ENCODE results near the gene ATG10.

ATG10 gene

GRCh38 chr5:82211855-82212572, 240.2 kb downstream of the ATG10 start:
- DNase-seq (ENCODE audit: low read depth, low spot score): no peak
- TF ChIP-seq CTCF (IDR thresholded peaks at IDR 0.05; ENCODE audit: low read depth, low read length): no peak
- H3K4me3 ChIP-seq (ENCODE audit: low read depth, low read length): no peak overlapping the region
- in situ Hi-C loops (cut with HindIII; ENCODE audit: low sequenced_read_pairs): no loop called here

- no peak for DNase-seq (ENCODE audit: low read depth, low spot score)
- H3K4me3 ChIP-seq (ENCODE audit: low read depth, low read length): no peak overlapping the region
- in situ Hi-C loops (cut with HindIII; ENCODE audit: low sequenced_read_pairs): no loop called here
- no peak for TF ChIP-seq CTCF (IDR thresholded peaks at IDR 0.05; ENCODE audit: low read depth, low read length)
Observed at GRCh38 chr5:82217917-82218316, 246.1 kb downstream of the ATG10 start.

- no peak for TF ChIP-seq CTCF (IDR thresholded peaks at IDR 0.05; ENCODE audit: low read depth, low read length)
- H3K4me3 ChIP-seq (ENCODE audit: low read depth, low read length): no peak overlapping the region
- in situ Hi-C loops (cut with HindIII; ENCODE audit: low sequenced_read_pairs): no loop called here
- DNase-seq (ENCODE audit: low read depth, low spot score): no peak
Observed at GRCh38 chr5:82218374-82219156, 246.7 kb downstream of the ATG10 start.

GRCh38 chr5:82221020-82221419, 249.2 kb downstream of the ATG10 start:
- no peak for DNase-seq (ENCODE audit: low read depth, low spot score)
- in situ Hi-C loops (cut with HindIII; ENCODE audit: low sequenced_read_pairs): no loop called here
- no peak for TF ChIP-seq CTCF (IDR thresholded peaks at IDR 0.05; ENCODE audit: low read depth, low read length)
- no peak overlapping the region for H3K4me3 ChIP-seq (ENCODE audit: low read depth, low read length)

GRCh38 chr5:82222597-82223574, 251.1 kb downstream of the ATG10 start:
- no peak overlapping the region for H3K4me3 ChIP-seq (ENCODE audit: low read depth, low read length)
- in situ Hi-C loops (cut with HindIII; ENCODE audit: low sequenced_read_pairs): no loop called here
- TF ChIP-seq CTCF (IDR thresholded peaks at IDR 0.05; ENCODE audit: low read depth, low read length): no peak

GRCh38 chr5:82225525-82226172, 253.8 kb downstream of the ATG10 start:
- in situ Hi-C loops (cut with HindIII; ENCODE audit: low sequenced_read_pairs): no loop called here
- peak; percentile 71 for DNase-seq (ENCODE audit: low read depth, low spot score)
- peak; percentile 80 for TF ChIP-seq CTCF (IDR thresholded peaks at IDR 0.05; ENCODE audit: low read depth, low read length)
- H3K4me3 ChIP-seq (ENCODE audit: low read depth, low read length): no peak overlapping the region

More at GRCh38 chr5:82222597-82223574, 251.1 kb downstream of the ATG10 start:
- peak; percentile 10 for DNase-seq (ENCODE audit: low read depth, low spot score)

Measured in astrocyte of the spinal cord (primary cell).